ENCODE results near the gene STK38.

The STK38 gene

DNA sequence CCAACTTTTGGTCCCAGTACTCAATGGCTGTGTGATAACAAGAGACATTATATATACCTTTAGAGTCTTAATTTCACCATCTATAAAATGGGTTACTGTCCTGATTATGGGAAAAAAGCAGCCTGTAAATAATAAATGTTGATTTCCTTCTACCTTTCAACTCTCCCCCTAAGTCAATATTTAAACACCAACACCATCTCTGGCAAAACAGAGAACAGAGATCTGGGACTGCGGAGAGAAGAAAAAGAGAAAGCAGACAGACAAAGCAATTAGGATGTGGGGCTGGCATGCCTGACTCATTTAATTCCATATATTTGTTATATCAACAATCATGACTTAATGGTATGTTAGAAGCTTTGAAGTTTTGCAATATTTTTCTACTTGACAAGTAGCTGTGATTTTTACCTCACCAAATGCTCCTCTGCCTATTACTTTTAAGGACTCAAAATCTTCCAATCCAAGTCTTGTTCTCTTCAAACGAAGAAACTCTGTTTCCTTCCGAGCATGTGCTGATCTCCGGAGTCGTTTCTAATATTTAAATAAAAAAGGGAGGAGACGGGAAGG is 23.3 kb downstream of the STK38 start:
- TF ChIP-seq, protein P1, sequence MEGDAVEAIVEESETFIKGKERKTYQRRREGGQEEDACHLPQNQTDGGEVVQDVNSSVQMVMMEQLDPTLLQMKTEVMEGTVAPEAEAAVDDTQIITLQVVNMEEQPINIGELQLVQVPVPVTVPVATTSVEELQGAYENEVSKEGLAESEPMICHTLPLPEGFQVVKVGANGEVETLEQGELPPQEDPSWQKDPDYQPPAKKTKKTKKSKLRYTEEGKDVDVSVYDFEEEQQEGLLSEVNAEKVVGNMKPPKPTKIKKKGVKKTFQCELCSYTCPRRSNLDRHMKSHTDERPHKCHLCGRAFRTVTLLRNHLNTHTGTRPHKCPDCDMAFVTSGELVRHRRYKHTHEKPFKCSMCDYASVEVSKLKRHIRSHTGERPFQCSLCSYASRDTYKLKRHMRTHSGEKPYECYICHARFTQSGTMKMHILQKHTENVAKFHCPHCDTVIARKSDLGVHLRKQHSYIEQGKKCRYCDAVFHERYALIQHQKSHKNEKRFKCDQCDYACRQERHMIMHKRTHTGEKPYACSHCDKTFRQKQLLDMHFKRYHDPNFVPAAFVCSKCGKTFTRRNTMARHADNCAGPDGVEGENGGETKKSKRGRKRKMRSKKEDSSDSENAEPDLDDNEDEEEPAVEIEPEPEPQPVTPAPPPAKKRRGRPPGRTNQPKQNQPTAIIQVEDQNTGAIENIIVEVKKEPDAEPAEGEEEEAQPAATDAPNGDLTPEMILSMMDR (IDR thresholded peaks at IDR 0.05; ENCODE audit: control insufficient read depth, extremely low read depth, insufficient read depth), result no peak
- DNase-seq (ENCODE audit: low read depth), result no peak
- H3K4me3 ChIP-seq (ENCODE audit: low read depth, low read length), result no peak overlapping the region

GRCh38 chr6:36523451-36523850 is 23.8 kb downstream of the STK38 start:
- no peak overlapping the region for H3K4me3 ChIP-seq (ENCODE audit: low read depth, low read length)
- TF ChIP-seq, protein P1 (IDR thresholded peaks at IDR 0.05; ENCODE audit: control insufficient read depth, extremely low read depth, insufficient read depth), result no peak
- no peak for DNase-seq (ENCODE audit: low read depth)

- H3K4me3 ChIP-seq (ENCODE audit: low read depth, low read length), result no peak overlapping the region
- DNase-seq (ENCODE audit: low read depth), result no peak
- TF ChIP-seq, protein P1 (IDR thresholded peaks at IDR 0.05; ENCODE audit: control insufficient read depth, extremely low read depth, insufficient read depth), result no peak
Observed at GRCh38 chr6:36519352-36519751, 27.9 kb downstream of the STK38 start.

DNA sequence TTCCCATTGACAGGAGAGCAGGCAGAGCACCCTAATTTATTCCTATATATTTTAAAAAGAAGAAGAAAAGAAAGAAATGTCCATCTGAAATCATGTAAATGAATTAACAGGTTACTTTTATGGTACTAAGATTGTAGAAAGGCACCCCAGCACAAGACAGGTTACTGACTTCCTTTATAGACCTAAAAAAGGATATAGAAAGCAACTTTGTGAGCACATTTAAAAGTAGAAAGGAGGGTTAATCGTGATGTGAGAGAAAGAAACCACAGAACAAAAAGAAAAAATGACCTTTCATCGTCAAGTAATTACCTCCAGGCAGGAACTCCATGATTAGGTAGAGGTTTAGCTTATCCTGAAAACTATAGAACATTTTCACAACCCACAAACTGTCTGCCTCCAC is 29.9 kb downstream of the STK38 start:
- DNase-seq (ENCODE audit: low read depth), result no peak
- TF ChIP-seq, protein P1 (IDR thresholded peaks at IDR 0.05; ENCODE audit: control insufficient read depth, extremely low read depth, insufficient read depth), result no peak

DNA sequence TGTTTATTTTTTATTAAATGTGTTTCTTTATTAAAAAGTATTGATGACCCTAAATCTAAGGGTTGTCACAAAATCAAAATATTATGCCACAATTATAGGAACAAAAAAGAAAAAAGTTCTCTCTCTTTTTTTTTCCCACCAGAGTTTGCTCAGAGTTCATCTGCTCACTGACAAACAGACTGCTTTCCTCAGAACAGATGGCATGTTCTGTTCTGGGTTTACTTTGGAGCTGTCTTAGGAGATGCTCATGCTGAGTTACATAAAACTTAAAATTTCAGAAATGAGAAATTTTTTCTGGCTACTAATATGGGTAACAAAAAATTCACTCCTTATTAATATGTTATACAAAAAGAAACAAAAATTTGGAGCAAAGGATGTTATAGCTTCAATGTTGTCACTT is 30.3 kb downstream of the STK38 start:
- no peak for DNase-seq (ENCODE audit: low read depth)
- no peak overlapping the region for H3K4me3 ChIP-seq (ENCODE audit: low read depth, low read length)
- TF ChIP-seq, protein P1 (IDR thresholded peaks at IDR 0.05; ENCODE audit: control insufficient read depth, extremely low read depth, insufficient read depth), result no peak

More for the DNA sequence above, 29.9 kb downstream of the STK38 start:
- H3K4me3 ChIP-seq (ENCODE audit: low read depth, low read length), result no peak overlapping the region

- no peak overlapping the region for H3K4me3 ChIP-seq (ENCODE audit: low read depth, low read length)
- DNase-seq (ENCODE audit: low read depth), result no peak
- TF ChIP-seq, protein P1 (IDR thresholded peaks at IDR 0.05; ENCODE audit: control insufficient read depth, extremely low read depth, insufficient read depth), result no peak
Observed at GRCh38 chr6:36516559-36516958, 30.7 kb downstream of the STK38 start.

DNA sequence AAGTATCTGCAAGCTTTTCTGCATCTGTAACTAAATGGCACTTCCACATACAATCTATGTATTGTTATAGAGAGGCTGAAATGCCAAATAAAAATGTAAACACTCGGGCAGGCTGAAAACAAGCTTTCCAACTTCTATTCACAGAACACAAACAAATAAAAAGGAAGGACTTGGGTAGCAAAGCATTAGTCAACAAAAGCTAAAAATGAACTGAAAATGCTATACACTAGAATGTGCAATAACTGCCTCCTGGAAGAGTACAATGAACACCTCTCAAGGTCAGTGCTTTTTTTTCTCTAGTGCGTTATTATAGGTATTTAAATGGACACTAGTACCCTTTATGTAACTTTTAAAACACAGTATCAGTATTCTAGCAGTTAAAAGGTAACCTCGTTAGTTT is 31.4 kb downstream of the STK38 start:
- DNase-seq (ENCODE audit: low read depth), result peak; percentile 50
- H3K4me3 ChIP-seq (ENCODE audit: low read depth, low read length), result peak overlapping the region; percentile 10; the same call in 1 of the 2 replicates
- TF ChIP-seq, protein P1 (IDR thresholded peaks at IDR 0.05; ENCODE audit: control insufficient read depth, extremely low read depth, insufficient read depth), result no peak
